K562 (cell line): Measurements from ENCODE around the gene PLEKHM3. TPM values are rescaled to one million over a fixed set of nuclear protein-coding genes. Genes with fewer than 3 reads are reported as not detected.

Experiments
- ATAC-seq: fragments of 200-7000 bp; cut with Tn5 transposase; 3 replicates; pipeline ENCODE4 v1.9.1; 2020; ENCODE audit warnings: moderate library complexity
- BruUV-seq: library from RNA; stranded (reverse); fragments of 400-500 nt; replicated peaks from 2 replicates; lab custom pipeline; 2021; lab: Mats Ljungman, UMichigan
- CTCF ChIA-PET: fragments of 300-600 bp; formaldehyde crosslinking; extraction: SDS; loops from one replicate; lab custom pipeline; 2021; ENCODE audit warnings: low intra/inter-chr PET ratio; lab: Yijun Ruan, JAX
- POLR2A ChIA-PET: fragments of 300-600, 350-650 bp; sonication (Branson Sonifier 250); formaldehyde crosslinking; extraction: SDS; loops from one replicate; lab custom pipeline; 2021; ENCODE audit warnings: antibody characterized with exemption, inconsistent platforms; lab: Yijun Ruan, JAX
- DNase-seq, 4 experiments: peaks; one replicate each; pipeline versions ENCODE4 v3.0.0 to v3.0.0-alpha.2; 2011 to 2018; ENCODE audit warnings: low spot score in 3 of 4, mixed read lengths in 3 of 4; ENCODE audit errors: extremely low read depth in 1 of 4
- FAIRE-seq: peaks from 2 replicates; lab custom pipeline; 2011; peaks lifted over from hg19 to GRCh38; lab: Jason Lieb, UNC
- H2AFZ ChIP-seq: 2 replicates; pipeline ENCODE4 v1.6.0; 2011; ENCODE audit warnings: low read depth, low read length, control low read depth, inconsistent platforms
- H3K27ac ChIP-seq: fragments of 200-600 bp; 3 replicates; pipeline ENCODE4 v1.8.0; 2011; ENCODE audit warnings: low read depth, mild to moderate bottlenecking, control low read depth, inconsistent platforms, low read length, moderate library complexity, mixed read lengths; ENCODE audit errors: extremely low read depth
- H3K27me3 ChIP-seq, 2 experiments: fragments of 300-600 bp in 1 of 2; 2 replicates in 1 of 2; 3 replicates in 1 of 2; pipeline versions ENCODE4 v1.6.0 to v1.8.0; 2011; ENCODE audit warnings: inconsistent platforms in 2 of 2, low read length in 2 of 2, mild to moderate bottlenecking in 1 of 2, mixed read lengths in 1 of 2, moderate library complexity in 1 of 2; ENCODE audit not compliant: control insufficient read depth in 2 of 2, insufficient read depth in 2 of 2
- H3K36me3 ChIP-seq: fragments of 300-600 bp; 3 replicates; pipeline ENCODE4 v1.8.0; 2011; ENCODE audit warnings: mild to moderate bottlenecking, low read length, inconsistent platforms; ENCODE audit not compliant: control insufficient read depth, insufficient read depth
- H3K4me1 ChIP-seq, 2 experiments: fragments of 200-600 bp in 1 of 2; replicated peaks in 1 of 2; 2 replicates in 1 of 2; 3 replicates in 1 of 2; pipeline versions ENCODE4 v1.5.1 to v1.8.0; 2011; ENCODE audit warnings: inconsistent platforms in 2 of 2, low read length in 2 of 2, mild to moderate bottlenecking in 1 of 2, mixed read lengths in 1 of 2, moderate library complexity in 1 of 2; ENCODE audit not compliant: control insufficient read depth in 2 of 2, insufficient read depth in 2 of 2
- H3K4me2 ChIP-seq: 2 replicates; pipeline ENCODE4 v1.6.1; 2011; ENCODE audit warnings: low read length, control low read depth, inconsistent platforms, mixed read lengths; ENCODE audit not compliant: insufficient read depth
- H3K4me3 ChIP-seq: fragments of 200-600 bp; sonication (generic), shearing (Covaris generic); 2 replicates; pipeline ENCODE4 v1.5.1; 2016; ENCODE audit warnings: control low read depth, inconsistent platforms
- H3K79me2 ChIP-seq: fragments of 200-600 bp; 3 replicates; pipeline ENCODE4 v1.8.0; 2011; ENCODE audit warnings: low read length, inconsistent platforms; ENCODE audit not compliant: control insufficient read depth, insufficient read depth
- H3K9ac ChIP-seq, 2 experiments: 2 replicates each; pipeline versions ENCODE4 v1.6.0 to v1.6.1; 2011; ENCODE audit warnings: low read depth in 2 of 2, low read length in 2 of 2, control low read depth in 1 of 2, inconsistent platforms in 1 of 2, mild to moderate bottlenecking in 1 of 2, mixed read lengths in 1 of 2; ENCODE audit not compliant: insufficient read depth in 1 of 2
- H3K9me1 ChIP-seq: one replicate; pipeline ENCODE4 v1.6.0; 2011; ENCODE audit warnings: inconsistent platforms, mild to moderate bottlenecking, low read length, moderate library complexity; ENCODE audit not compliant: control insufficient read depth, insufficient read depth
- H3K9me3 ChIP-seq: replicated peaks from 2 replicates; pipeline ENCODE4 v1.5.1; 2011; ENCODE audit warnings: low read depth, low read length, inconsistent platforms; ENCODE audit not compliant: control insufficient read depth, insufficient read depth
- H4K20me1 ChIP-seq: replicated peaks from 2 replicates; pipeline ENCODE4 v1.6.1; 2011; ENCODE audit warnings: low read length, inconsistent platforms, mixed read lengths; ENCODE audit not compliant: control insufficient read depth, insufficient read depth
- BCLAF1 ChIP-seq, 2 experiments: fragments of 450-650 bp in 1 of 2; IDR thresholded peaks; 2 replicates each; pipeline ENCODE4 v1.6.1; 2011 to 2017; ENCODE audit warnings: low read depth in 2 of 2, antibody characterized with exemption in 1 of 2, borderline replicate concordance in 1 of 2, low read length in 1 of 2, mild to moderate bottlenecking in 1 of 2, mixed read lengths in 1 of 2; ENCODE audit not compliant: control insufficient read depth in 1 of 2
- BDP1 ChIP-seq: IDR thresholded peaks from 3 replicates; pipeline ENCODE4 v1.6.1; 2011; ENCODE audit not compliant: insufficient read length, insufficient read depth
- CBX3 ChIP-seq, 2 experiments: IDR thresholded peaks; 1 replicate in 1 of 2; 2 replicates in 1 of 2; pipeline ENCODE4 v1.6.1; 2012; ENCODE audit warnings: inconsistent platforms in 2 of 2, low read length in 2 of 2, borderline replicate concordance in 1 of 2, control low read depth in 1 of 2
- CREM ChIP-seq: IDR thresholded peaks from 2 replicates; pipeline ENCODE4 v1.6.1; 2014; ENCODE audit warnings: antibody characterized with exemption, low read depth
- CTCFL ChIP-seq: IDR thresholded peaks from 2 replicates; pipeline ENCODE4 v1.6.1; 2011; ENCODE audit warnings: borderline replicate concordance, low read depth, mild to moderate bottlenecking, moderate library complexity, low read length; ENCODE audit not compliant: insufficient read depth, poor library complexity, severe bottlenecking
- FOXK2 ChIP-seq, 2 experiments: fragments of 450-650 bp; IDR thresholded peaks in 1 of 2; conservative IDR thresholded peaks in 1 of 2; 2 replicates each; pipeline ENCODE4 v1.6.1; 2016; ENCODE audit warnings: low read depth in 2 of 2, mild to moderate bottlenecking in 1 of 2
- FOXP1 ChIP-seq: sonication (generic); formaldehyde crosslinking; IDR thresholded peaks from 2 replicates; pipeline ENCODE4 v1.8.0; 2022; ENCODE audit warnings: mild to moderate bottlenecking, missing genetic modification reagents
- MLX ChIP-seq, 2 experiments: fragments of 450-650 bp in 1 of 2; sonication (generic) in 1 of 2; formaldehyde crosslinking; conservative IDR thresholded peaks; 2 replicates each; pipeline versions ENCODE4 v1.4.0 to v1.8.1; 2020 to 2022; ENCODE audit warnings: mild to moderate bottlenecking in 1 of 2, missing genetic modification reagents in 1 of 2
- MYC ChIP-seq, 2 experiments: fragments of 250-450 bp in 1 of 2; sonication (Bioruptor Pico) in 1 of 2; IDR thresholded peaks; 2 replicates each; pipeline versions ENCODE4 v1.5.1 to v1.6.1; 2012 to 2021; ENCODE audit warnings: low read depth in 2 of 2, borderline replicate concordance in 1 of 2, improper control_type of control experiment in 1 of 2, low read length in 1 of 2, mild to moderate bottlenecking in 1 of 2, moderate library complexity in 1 of 2
- RBM17 ChIP-seq: fragments of 200-400 bp; formaldehyde crosslinking; IDR thresholded peaks from 2 replicates; pipeline ENCODE4 v1.6.1; 2017; ENCODE audit warnings: low read depth, mild to moderate bottlenecking, low read length, borderline replicate concordance
- SOX6 ChIP-seq: fragments of 450-650 bp; IDR thresholded peaks from 2 replicates; pipeline ENCODE4 v1.6.1; 2014; ENCODE audit warnings: mild to moderate bottlenecking
- TEAD2 ChIP-seq: fragments of 450-650 bp; IDR thresholded peaks from 2 replicates; pipeline ENCODE4 v1.6.1; 2016; ENCODE audit warnings: missing genetic modification characterization, control low read depth, missing compliant biosample characterization
- ZNF384 ChIP-seq: IDR thresholded peaks from 2 replicates; pipeline ENCODE4 v1.6.1; 2012; ENCODE audit warnings: low read depth, low read length, improper control_type of control experiment
- ZSCAN32 ChIP-seq: fragments of 450-650 bp; formaldehyde crosslinking; IDR thresholded peaks from 2 replicates; pipeline ENCODE4 v1.4.0; 2020; ENCODE audit warnings: mild to moderate bottlenecking, moderate library complexity
- WGBS: fragments of 100-300 bp; shearing (Covaris generic); methylation state at CpG from one replicate; pipeline ENCODE4 v1.1.6; 2016; ENCODE audit warnings: low coverage, mixed read lengths; ENCODE audit not compliant: insufficient coverage; ENCODE audit errors: missing lambda C conversion rate; 5-methylcytosine and 5-hydroxymethylcytosine counted together
- in situ Hi-C: fragments of 300-500 bp; cut with MboI; formaldehyde crosslinking; loops from 4 replicates; pipeline ENCODE4 v1.15.0; 2018; ENCODE audit warnings: inconsistent platforms, mixed read lengths
- intact Hi-C: fragments of 100-400 bp; cut with micrococcal nuclease; formaldehyde crosslinking; loops from 2 replicates; pipeline ENCODE4 v1.14.2; 2022
- polyA plus RNA-seq, 8 experiments: library from polyadenylated mRNA; depleted of rRNA in 4 of 8; stranded (reverse) in 5 of 8; unstranded in 3 of 8; fragments of >200 nt; fragmentation: Nextera tagmentation in 2 of 8; fragmentation: Illumina TruSeq in 1 of 8; extraction: Ambion mirVana in 2 of 8; extraction: Trizol in 1 of 8; gene quantifications; 2 replicates each; pipeline versions ENCODE4 v1.2.1 to v1.2.3, GENCODE V29; 2011 to 2014; ENCODE audit warnings: inconsistent platforms in 1 of 8, missing spikeins in 1 of 8
- total RNA-seq, 7 experiments: library from RNA; depleted of rRNA in 6 of 7; stranded (reverse); fragments of >200 nt in 6 of 7; fragmentation: Illumina TruSeq in 2 of 7; extraction: Trizol in 2 of 7; gene quantifications; 2 replicates each; pipeline versions ENCODE4 v1.2.1 to v1.2.3, GENCODE V29; 2011 to 2021; ENCODE audit warnings: low replicate concordance in 1 of 7

PLEKHM3 gene
- total and polyA plus RNA-seq, 9 of the 15 experiments (the other 6 are each of a cell fraction or from before 2014, with no cell fraction given), result 0.24 to 1.6 (median 1.0) TPM

GRCh38 chr2:207825978-207826377 is 199.3 kb downstream of the PLEKHM3 start:
- Histone ChIP-seq H3K9me3 (no peaks in the 10 kb centered on the region), H3K36me3 (no peaks in the 10 kb centered on the region), H3K79me2 (no peaks in the 10 kb centered on the region), H3K9ac (no peak overlapping the region), H3K27ac (no peak overlapping the region), H2AFZ (no peak overlapping the region), H3K4me2 (no peak overlapping the region), H3K4me1 (peaks cover 6 to 9% of the 10 kb centered on the region in 2 experiments; a peak in 4 of 5 replicates), H3K9me1 (no peaks in the 10 kb centered on the region), H3K27me3 (no peaks in the 10 kb centered on the region), H3K4me3 (no peak overlapping the region), H4K20me1 (no peaks in the 10 kb centered on the region)
- BruUV-seq, result no TSS peak
- 64% methylated on average over 4 of the region's 4 CpGs for WGBS
- in situ Hi-C loops (loop anchor here (5.0 kb wide), 1 partner anchor 54 kb away; no protein-coding TSS in a partner anchor), intact Hi-C loops (no loop called here)
- DNase-seq, result no peak
- ChIA-PET CTCF (no interaction called here), POLR2A (interaction anchor here (1.3 to 1.6 kb wide), 2 partner anchors 9 to 11 kb away, joined by 4 to 5 read pairs; no protein-coding TSS in a partner anchor)
- ATAC-seq, result no peak
- TF ChIP-seq RBM17, result no peak
- TF ChIP-seq TEAD2 (tag), result no peak
- no peak for TF ChIP-seq MLX (CRISPR knock-in tag; conservative IDR thresholded peaks at IDR 0.05)
- TF ChIP-seq MYC (IDR thresholded peaks at IDR 0.05; ENCODE audit: low read depth, low read length), result no peak
- no peak for TF ChIP-seq MYC (CRISPR knock-in tag; IDR thresholded peaks at IDR 0.05; ENCODE audit: borderline replicate concordance, low read depth)
- no peak for TF ChIP-seq BCLAF1 (IDR thresholded peaks at IDR 0.05; ENCODE audit: borderline replicate concordance in 1 of 2, control insufficient read depth in 1 of 2, low read depth in 2 of 2, low read length in 1 of 2)
- no peak for TF ChIP-seq CBX3 (IDR thresholded peaks at IDR 0.05; ENCODE audit: borderline replicate concordance in 1 of 2, low read length in 2 of 2)
- TF ChIP-seq BDP1, result no peak
- TF ChIP-seq ZSCAN32 (CRISPR knock-in tag), result no peak
- TF ChIP-seq CTCFL, result no peak
- no peak for TF ChIP-seq SOX6
- no peak for TF ChIP-seq FOXK2 (conservative IDR thresholded peaks at IDR 0.05 in 1 of 2, IDR thresholded peaks at IDR 0.05 in 1 of 2; ENCODE audit: low read depth in 2 of 2)
- no peak for TF ChIP-seq ZNF384
- no peak for TF ChIP-seq CREM
- TF ChIP-seq FOXP1 (CRISPR knock-in tag), result no peak
- no peak for FAIRE-seq
